Nephron (organoid): ENCODE data around the gene FOXP2.

Experiments
- H3K27ac Mint-ChIP-seq, 3 experiments: 2 replicates each; pipeline ENCODE4 v1.8.0; 2020; ENCODE audit warnings: mixed read lengths in 3 of 3, mild to moderate bottlenecking in 2 of 3, moderate library complexity in 1 of 3
- H3K27me3 Mint-ChIP-seq: 2 replicates; pipeline ENCODE4 v1.8.0; 2021; ENCODE audit warnings: low read depth, mild to moderate bottlenecking, moderate library complexity, mixed read lengths
- H3K36me3 Mint-ChIP-seq: 2 replicates; pipeline ENCODE4 v1.8.0; 2020; ENCODE audit warnings: low read depth, mixed read lengths
- H3K4me1 Mint-ChIP-seq: 2 replicates; pipeline ENCODE4 v1.8.0; 2020; ENCODE audit warnings: mixed read lengths
- H3K4me3 Mint-ChIP-seq, 3 experiments: 2 replicates each; pipeline ENCODE4 v1.8.0; 2020; ENCODE audit warnings: mild to moderate bottlenecking in 3 of 3, mixed read lengths in 3 of 3, moderate library complexity in 2 of 3
- H3K9me3 Mint-ChIP-seq: 2 replicates; pipeline ENCODE4 v1.8.0; 2020; ENCODE audit warnings: mixed read lengths
- TF ChIP-seq, protein P1 (sequence below), 3 experiments: fragments of 200-600 bp; sonication (generic); IDR thresholded peaks; one replicate each; pipeline ENCODE4 v1.5.0; 2021; ENCODE audit warnings: antibody characterized with exemption in 3 of 3; ENCODE audit not compliant: unreplicated experiment in 3 of 3

FOXP2 gene

DNA sequence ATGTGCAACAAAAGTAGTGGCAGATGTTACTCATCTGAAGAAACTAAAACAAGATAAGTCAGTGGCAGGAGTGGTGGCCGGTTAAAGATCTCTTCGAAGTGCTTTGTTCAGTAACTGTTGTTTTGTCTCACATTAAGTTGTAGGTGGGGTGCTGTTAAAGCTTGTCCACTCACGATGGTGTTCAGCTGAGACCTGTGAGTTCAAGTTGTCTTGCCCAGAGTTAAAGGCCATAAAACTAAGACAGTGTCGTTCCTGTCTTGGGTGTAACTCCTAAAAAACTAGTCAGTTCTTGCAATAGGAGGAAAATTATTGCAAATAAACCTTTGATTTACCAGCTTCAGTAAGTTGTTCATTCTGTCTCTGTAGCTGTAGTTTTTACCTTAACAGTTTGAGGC is 857 bp upstream of the FOXP2 start:
- no peak overlapping the region for H3K27ac Mint-ChIP-seq
- no peaks in the 10 kb centered on the region for H3K36me3 Mint-ChIP-seq
- H3K4me3 Mint-ChIP-seq: no peak overlapping the region
- TF ChIP-seq, protein P1, sequence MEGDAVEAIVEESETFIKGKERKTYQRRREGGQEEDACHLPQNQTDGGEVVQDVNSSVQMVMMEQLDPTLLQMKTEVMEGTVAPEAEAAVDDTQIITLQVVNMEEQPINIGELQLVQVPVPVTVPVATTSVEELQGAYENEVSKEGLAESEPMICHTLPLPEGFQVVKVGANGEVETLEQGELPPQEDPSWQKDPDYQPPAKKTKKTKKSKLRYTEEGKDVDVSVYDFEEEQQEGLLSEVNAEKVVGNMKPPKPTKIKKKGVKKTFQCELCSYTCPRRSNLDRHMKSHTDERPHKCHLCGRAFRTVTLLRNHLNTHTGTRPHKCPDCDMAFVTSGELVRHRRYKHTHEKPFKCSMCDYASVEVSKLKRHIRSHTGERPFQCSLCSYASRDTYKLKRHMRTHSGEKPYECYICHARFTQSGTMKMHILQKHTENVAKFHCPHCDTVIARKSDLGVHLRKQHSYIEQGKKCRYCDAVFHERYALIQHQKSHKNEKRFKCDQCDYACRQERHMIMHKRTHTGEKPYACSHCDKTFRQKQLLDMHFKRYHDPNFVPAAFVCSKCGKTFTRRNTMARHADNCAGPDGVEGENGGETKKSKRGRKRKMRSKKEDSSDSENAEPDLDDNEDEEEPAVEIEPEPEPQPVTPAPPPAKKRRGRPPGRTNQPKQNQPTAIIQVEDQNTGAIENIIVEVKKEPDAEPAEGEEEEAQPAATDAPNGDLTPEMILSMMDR (IDR thresholded peaks at IDR 0.05; ENCODE audit: unreplicated experiment in 3 of 3): no peak
- peaks cover 23% of the 10 kb centered on the region for H3K4me1 Mint-ChIP-seq
- no peaks in the 10 kb centered on the region for H3K27me3 Mint-ChIP-seq
- H3K9me3 Mint-ChIP-seq: no peaks in the 10 kb centered on the region

DNA sequence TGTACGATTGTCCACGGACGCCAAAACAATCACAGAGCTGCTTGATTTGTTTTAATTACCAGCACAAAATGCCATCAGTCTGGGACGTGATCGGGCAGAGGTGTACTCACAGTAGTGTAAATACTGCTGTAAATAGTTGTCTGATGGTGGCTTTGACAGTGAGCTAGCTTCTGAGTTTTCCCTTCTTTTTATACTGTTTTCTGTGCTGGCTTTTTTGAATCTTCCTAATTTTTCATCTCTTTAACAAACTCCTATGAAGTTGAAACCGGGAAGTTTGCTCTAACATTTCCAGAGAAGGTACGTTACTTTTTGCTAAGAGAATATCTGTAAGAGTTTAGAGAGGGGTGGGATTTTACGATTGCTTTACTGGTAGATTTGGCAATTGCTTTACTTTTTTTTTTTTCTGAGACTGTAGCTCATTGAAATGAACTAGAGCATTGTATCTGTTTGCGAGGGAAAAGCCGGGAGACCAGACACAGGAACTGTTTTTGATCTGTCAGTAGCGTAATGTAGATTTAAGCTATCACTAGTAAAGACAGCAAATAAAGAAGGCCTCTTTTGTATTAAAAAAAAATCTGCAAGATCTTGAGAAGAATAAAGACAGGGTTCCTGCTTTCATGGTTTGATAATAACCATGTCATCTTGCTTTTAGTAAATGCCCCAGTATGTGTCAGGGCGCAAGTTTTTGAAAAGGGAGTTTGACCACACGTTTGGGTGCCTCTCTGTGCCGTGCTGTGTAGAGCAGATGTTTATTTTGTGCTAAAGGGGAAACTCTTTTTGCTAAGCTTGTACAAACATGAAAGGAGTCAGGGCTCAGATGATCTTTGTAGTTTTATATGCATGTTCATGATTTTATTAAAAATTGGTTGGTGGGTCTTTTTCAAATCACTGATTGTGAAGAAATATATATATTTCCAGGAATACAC is 712 bp downstream of the FOXP2 start:
- Mint-ChIP-seq H3K9me3 (no peaks in the 10 kb centered on the region), H3K4me1 (peaks cover 23% of the 10 kb centered on the region), H3K36me3 (no peaks in the 10 kb centered on the region), H3K27me3 (no peaks in the 10 kb centered on the region), H3K4me3 (no peak overlapping the region), H3K27ac (no peak overlapping the region)
- TF ChIP-seq, protein P1 (IDR thresholded peaks at IDR 0.05; ENCODE audit: unreplicated experiment in 3 of 3): no peak

DNA sequence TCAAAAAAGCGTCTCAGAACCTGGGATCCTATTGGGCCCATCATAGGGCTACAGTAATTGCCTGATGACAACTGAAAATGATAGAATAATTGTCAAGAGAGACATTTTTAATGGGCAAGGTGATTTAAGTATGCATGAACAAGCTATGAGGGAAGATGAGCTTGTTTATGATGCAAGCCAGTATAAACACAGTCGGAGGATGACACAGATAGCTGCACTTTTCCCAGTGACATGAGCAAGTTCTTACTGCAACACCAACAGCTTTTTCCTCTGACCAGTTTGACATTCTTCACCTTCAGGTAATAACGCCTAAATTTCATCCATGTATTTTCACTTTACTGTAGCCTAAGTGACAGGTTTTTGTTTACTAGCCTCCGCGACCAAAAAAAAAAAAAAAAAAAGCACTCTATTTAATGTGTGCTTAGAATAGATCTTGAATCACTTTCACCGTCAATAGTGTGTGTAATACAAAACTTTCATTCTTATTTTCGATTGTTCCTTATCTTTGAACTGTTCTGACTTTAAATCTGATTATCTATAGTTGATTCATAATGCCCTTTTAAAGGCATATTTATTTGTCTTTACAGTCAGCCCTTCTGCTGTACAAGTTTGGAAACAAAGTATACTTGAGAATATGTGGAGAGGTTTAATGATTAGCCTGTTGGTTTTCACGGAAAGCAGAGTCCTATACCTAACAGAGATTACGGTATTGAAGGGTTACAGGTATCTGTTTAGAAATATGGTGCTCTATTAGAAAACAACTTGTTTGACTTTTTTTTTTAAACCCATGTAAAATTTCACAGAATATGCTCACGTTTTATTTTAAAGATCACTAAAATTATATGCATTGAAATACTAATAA is 1.7 kb downstream of the FOXP2 start:
- H3K36me3 Mint-ChIP-seq: no peaks in the 10 kb centered on the region
- H3K4me3 Mint-ChIP-seq: no peak overlapping the region
- no peaks in the 10 kb centered on the region for H3K9me3 Mint-ChIP-seq
- H3K27me3 Mint-ChIP-seq: no peaks in the 10 kb centered on the region
- peaks cover 23% of the 10 kb centered on the region for H3K4me1 Mint-ChIP-seq
- TF ChIP-seq, protein P1 (IDR thresholded peaks at IDR 0.05; ENCODE audit: unreplicated experiment in 3 of 3): no peak
- no peak overlapping the region for H3K27ac Mint-ChIP-seq

DNA sequence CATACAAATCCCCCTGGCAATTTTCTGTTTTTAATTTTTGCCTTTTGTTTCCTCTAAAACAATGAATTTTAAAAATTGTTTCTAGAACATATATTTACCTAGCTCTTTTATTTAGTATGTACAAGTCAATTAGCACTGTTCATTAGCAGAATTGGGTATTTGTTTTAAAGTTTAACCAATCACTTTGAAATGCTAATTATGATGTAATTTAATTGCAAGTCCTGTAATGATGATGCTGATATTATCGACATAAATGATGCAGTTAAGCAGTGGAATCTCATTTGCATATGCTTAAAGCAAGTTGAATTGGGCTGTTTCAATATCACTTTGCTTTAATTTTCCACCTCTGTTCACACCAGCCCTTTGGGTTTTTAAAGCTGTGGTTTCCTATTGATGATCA is 2.7 kb downstream of the FOXP2 start:
- no peaks in the 10 kb centered on the region for H3K27me3 Mint-ChIP-seq

DNA sequence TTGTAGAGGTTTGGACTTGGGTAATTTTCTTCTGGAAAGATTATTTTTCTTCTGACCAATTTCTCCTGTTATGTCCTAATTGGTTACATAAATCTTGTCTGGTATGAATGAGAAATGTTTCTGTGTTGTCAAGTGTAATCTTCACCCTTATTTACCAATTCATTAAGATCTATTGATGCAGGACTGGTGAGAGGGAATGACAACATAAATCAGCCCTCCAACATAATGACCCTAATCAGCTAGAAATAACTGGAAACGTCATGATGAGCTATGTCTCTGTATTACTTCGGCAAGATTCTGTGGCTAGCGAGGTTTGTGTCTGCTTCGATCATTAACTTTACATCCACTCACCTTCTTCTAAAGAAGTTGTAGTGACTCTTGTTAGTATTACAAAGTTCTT is 3.5 kb downstream of the FOXP2 start:
- peaks cover 16% of the 10 kb centered on the region for H3K4me1 Mint-ChIP-seq
- H3K27me3 Mint-ChIP-seq: no peaks in the 10 kb centered on the region
- H3K36me3 Mint-ChIP-seq: no peaks in the 10 kb centered on the region
- TF ChIP-seq, protein P1 (IDR thresholded peaks at IDR 0.05; ENCODE audit: unreplicated experiment in 3 of 3): no peak
- H3K9me3 Mint-ChIP-seq: no peaks in the 10 kb centered on the region
- peak overlapping the region in 1 of 3 experiments; percentile 61 for H3K4me3 Mint-ChIP-seq
- peak overlapping the region; percentile 35 to 73 (median 55) for H3K27ac Mint-ChIP-seq

More for the DNA sequence above, 2.7 kb downstream of the FOXP2 start:
- Mint-ChIP-seq H3K9me3 (no peaks in the 10 kb centered on the region), H3K4me3 (no peak overlapping the region), H3K27ac (no peak overlapping the region), H3K36me3 (no peaks in the 10 kb centered on the region), H3K4me1 (peaks cover 20% of the 10 kb centered on the region)
- TF ChIP-seq, protein P1 (IDR thresholded peaks at IDR 0.05; ENCODE audit: unreplicated experiment in 3 of 3): no peak
